Fibroblast of lung (primary cell): ENCODE results near the gene MRAS.

Experiments
- CTCF ChIP-seq, 2 donors: IDR thresholded peaks in 1 of 2; conservative IDR thresholded peaks in 1 of 2; 1 replicate in 1 of 2; 2 replicates in 1 of 2; pipeline ENCODE4 v1.5.1; 2011 to 2012; ENCODE audit warnings: low read length in 2 of 2, control low read depth in 1 of 2, inconsistent platforms in 1 of 2, low read depth in 1 of 2, mild to moderate bottlenecking in 1 of 2
- EZH2 ChIP-seq: IDR thresholded peaks from 2 replicates; pipeline ENCODE4 v1.5.1; 2012; ENCODE audit warnings: low read length, control low read depth, mild to moderate bottlenecking; ENCODE audit errors: missing control alignments

GRCh38 chr3:138338244-138338643 is 10.1 kb upstream of the MRAS start:
- TF ChIP-seq EZH2 = no peak
- TF ChIP-seq CTCF (conservative IDR thresholded peaks at IDR 0.05 in 1 of 2, IDR thresholded peaks at IDR 0.05 in 1 of 2; ENCODE audit: low read depth in 1 of 2, low read length in 2 of 2) = no peak
